Suprapubic skin (tissue), 4 donors: ENCODE measurements around the gene TMEM114.

ENCODE experiments used
- POLR2A ChIP-seq, 2 donors: fragments of 450-650 bp; IDR thresholded peaks; one replicate each; pipeline ENCODE4 v1.6.1; 2017; ENCODE audit warnings: antibody characterized with exemption in 2 of 2, mild to moderate bottlenecking in 2 of 2, moderate library complexity in 2 of 2
- POLR2AphosphoS5 ChIP-seq, 3 donors: sonication (generic); formaldehyde crosslinking; IDR thresholded peaks; one replicate each; pipeline ENCODE4 v1.6.1; 2017; ENCODE audit warnings: antibody characterized with exemption in 3 of 3

DNA sequence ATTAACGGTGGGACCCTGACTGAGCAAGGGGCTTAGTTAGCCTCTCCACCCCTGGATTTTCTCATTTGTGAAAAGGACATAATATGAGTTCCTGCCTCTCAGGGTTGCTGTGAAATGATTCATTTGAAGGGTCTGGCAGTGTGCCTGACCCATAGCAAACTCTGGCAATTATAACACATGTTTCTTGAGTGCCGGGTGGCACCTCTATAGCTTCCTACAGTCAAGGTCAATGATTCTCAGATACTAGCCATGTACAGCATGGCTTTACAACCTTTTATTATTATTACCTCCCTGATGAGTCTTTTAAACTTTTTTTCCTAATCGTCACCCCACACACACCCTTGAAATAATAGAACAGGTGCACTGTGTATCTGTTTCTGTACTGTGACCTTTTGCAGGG lies 42.1 kb downstream of the TMEM114 start:
- no peak for TF ChIP-seq POLR2A (IDR thresholded peaks at IDR 0.05)
- TF ChIP-seq POLR2AphosphoS5 (IDR thresholded peaks at IDR 0.05): no peak
